Lung microvascular endothelial cell (primary cell): ENCODE data around the gene FFAR2. TPM values are rescaled to one million over a fixed set of nuclear protein-coding genes. Genes with fewer than 3 reads are reported as not detected.
"Not testable (repeated sequence)": the region's sequence is repeated elsewhere in the genome, so short reads cannot be mapped to it uniquely, and the experiment has no call there.

Source experiments
- DNase-seq, 2 donors: peaks; one replicate each; pipeline versions ENCODE4 v3.0.0 to v3.0.0-alpha.2; 2010; ENCODE audit warnings: low read depth in 2 of 2
- total RNA-seq: library from RNA; depleted of rRNA; stranded (reverse); fragments of >200 nt; gene quantifications from 2 replicates; pipeline ENCODE4 v1.2.1, GENCODE V29; 2014

The FFAR2 gene
- total RNA-seq, 1 donor from 2014 or later = not detected

DNA sequence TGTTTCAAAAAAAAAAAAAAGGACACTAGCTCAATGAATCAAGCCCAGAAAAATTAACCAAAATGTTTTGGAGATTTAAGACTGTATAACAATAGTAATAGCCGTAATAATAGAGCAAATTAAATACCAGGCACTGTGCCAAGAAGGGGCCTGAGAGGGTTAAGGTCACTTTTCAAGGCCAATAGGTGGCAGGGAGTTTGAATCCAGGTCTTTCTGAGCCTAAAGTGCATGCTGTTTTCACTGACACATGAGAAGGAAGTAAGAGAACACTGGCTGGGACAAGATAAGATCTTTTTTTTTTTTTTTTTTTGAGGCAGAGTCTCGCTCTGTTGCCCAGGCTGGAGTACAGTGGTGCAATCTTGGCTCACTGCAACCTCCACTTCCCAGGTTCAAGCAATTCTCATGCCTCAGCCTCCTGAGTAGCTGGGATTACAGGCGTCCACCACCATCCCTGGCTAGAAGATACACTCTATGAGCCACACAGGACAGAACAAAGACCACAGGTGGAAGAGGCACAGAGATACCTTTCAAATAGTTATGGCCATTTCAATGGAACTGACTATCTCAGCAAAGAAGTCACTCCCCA, 7.7 kb downstream of the FFAR2 start:
- no peak for DNase-seq

DNA sequence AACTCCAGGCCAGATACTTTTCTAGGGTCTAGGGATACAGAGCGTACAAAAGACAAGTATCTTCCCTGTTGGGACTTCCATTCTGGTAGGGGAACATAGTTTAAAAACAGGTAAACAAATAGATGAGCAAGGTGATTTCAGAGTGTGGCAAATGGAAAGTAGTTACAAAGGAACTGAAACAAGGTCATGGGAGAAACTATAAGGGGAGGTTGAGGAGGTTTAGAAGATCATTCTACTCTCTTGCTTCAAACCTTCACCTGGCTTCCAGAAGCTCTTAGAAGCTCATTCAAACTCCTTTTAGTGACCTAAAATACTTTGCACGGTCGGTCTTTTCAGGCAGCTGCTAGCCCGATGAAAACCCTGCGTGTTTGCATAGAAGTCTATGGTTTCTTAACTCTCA, 9.1 kb downstream of the FFAR2 start:
- DNase-seq = no peak

GRCh38 chr19:35458192-35458591, 10.1 kb downstream of the FFAR2 start:
- DNase-seq = no peak

GRCh38 chr19:35458731-35459391, 10.8 kb downstream of the FFAR2 start:
- peak in 1 of 2 donors; percentile 17 for DNase-seq

DNA sequence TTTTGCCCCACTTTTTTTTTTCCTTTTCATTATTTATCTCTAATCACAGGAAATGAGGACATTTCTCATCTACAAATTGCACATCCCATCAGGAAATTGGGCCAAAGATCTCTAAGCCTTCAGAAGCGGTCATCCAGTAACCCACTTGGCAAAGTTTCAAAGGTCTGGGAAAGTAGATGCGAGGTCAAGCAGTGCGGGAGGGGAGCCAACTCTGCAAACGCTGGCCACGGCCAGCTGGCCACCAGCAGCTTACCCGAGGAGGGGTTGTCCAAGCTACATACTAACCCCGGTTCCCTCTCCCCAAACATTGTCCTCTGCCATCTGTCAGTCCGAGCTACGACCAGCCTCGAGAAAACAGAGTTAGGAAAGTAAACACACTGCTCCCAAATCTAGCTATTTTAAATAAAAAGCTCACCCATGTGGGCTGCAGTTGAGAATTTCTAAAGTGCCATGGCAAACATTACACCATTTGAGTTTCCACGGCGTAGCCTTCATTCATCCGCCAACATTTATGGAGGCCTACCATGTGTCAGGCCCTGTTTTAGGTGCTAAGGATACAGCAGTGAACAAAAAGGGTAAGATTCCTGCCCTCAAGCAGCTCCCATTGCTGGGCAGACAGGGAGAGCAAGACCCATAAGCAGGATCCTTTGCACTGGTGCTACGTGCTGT, 11.5 kb downstream of the FFAR2 start:
- DNase-seq = peak in 1 of 2 donors; percentile 80

GRCh38 chr19:35460608-35461007, 12.6 kb downstream of the FFAR2 start:
- no peak for DNase-seq

DNA sequence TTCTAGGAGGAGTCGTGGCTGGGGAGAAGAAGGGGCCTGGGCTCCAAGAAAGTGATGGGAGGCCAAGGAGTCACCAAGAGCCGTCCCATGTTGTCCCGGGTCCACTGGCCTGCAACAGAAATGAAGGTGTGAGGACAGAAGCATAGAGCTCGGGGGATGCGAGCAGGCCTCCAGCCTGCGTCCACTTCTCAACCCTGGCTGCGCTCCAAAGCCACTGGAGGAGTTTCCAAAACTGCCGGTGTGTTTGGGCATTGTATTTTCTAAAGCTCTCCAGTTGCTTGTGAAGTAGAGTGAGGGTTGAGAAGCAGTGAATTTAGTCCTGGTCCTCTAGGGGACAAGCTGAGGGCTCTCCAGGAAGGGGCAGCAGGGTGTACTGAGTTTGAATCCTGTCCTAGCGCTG, 13.0 kb downstream of the FFAR2 start:
- no peak for DNase-seq

- not testable (repeated sequence) for DNase-seq
Measured at GRCh38 chr19:35461788-35462187, 13.7 kb downstream of the FFAR2 start.

DNA sequence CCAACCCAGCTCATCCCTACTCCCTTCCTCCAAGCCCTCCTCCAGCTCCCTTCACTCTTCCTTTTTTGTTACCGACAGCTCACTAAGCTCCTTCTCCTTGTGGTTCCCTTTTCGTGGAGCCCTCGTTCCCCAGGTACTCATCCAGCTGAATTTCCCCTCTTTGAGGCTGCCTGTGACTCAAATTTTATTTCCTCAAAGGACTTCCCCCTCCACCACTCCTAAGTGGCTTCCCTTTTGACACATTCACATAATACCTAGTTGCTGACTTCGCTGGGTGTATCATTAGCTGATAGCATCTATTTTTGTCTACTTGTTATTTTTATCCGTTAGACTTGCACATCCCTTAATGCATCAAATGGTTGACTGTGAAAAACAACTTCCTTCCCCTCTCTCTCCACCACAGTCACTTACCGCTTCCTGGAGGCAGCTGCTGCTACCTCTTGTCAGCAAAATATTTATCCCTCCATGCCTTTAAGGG, 14.5 kb downstream of the FFAR2 start:
- peak in 1 of 2 donors; percentile 10 for DNase-seq

DNA sequence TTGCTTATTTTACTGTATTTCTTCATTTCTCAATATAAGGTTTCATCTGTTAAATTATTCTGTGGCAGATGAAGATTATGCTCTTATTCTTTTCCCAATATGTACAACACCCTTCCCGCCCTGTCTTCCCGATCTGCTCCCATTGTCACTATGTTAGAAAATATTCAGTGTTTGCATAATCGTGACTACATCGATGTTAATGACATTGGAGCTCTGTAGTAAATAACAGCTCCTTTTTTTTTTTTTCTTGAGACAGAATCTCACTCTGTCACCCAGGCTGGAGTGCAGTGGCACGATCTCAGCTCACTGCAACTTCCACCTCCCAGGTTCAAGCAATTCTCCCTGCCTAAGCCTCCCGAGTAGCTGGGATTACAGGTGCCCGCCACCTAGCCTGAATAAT, 14.9 kb downstream of the FFAR2 start:
- not testable (repeated sequence) for DNase-seq

DNA sequence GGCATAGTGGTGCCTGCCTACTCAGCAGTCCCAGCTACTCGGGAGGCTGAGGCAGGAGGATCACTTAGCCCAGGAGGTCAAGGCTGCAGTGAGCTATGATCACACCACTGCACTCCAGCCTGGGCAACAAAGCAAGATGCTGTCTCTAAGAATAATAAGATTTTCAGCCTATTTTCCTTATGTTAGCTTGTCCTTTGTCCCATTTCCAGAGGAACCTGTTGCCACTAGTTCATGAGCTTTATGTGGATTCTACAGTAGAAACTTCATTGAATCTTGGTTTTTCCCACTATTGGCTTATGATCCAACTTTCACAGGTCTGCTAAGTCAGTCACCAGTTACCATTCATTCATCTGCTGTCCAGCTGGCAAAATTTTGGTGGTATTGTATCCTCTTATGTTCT, 18.2 kb downstream of the FFAR2 start:
- DNase-seq = no peak

DNA sequence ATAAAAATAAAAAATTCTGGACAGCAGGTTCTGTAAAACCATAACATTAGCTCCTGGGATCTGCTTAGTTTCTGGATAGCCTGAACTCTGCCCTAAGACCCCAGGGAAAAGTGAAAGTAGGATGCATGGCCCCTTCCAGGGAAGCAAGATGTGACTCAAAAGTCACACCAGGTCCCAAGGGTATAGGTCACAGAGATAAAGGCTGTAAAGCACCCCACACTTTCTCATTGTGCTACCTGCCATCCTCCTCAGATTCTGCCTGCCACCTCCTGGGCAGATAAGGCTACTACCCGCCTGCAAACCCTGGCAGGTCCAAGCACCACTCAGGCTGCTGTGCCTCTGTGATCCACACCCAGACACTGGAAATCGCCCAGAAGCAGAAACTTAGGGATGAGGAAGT, 20.6 kb downstream of the FFAR2 start:
- peak; percentile 36 to 71 for DNase-seq

DNA sequence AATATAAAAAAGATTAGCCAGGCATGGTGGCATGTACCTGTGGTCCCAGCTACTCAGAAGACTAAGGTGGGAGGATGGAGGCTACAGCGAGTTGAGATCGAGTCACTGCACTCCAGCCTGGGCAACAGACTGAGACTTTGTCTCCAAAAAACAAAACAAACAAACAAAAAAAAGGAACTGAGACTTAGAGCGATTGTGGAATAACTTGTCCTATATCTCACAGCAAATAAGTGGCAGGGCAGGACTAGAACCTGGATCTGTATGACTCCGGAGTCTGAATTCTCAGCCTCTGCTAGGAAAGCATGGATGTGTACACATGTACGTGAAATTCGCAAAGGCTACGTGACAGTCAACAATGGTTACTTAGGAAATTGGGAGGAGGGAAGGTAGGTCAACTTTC, 22.1 kb downstream of the FFAR2 start:
- DNase-seq = no peak

DNA sequence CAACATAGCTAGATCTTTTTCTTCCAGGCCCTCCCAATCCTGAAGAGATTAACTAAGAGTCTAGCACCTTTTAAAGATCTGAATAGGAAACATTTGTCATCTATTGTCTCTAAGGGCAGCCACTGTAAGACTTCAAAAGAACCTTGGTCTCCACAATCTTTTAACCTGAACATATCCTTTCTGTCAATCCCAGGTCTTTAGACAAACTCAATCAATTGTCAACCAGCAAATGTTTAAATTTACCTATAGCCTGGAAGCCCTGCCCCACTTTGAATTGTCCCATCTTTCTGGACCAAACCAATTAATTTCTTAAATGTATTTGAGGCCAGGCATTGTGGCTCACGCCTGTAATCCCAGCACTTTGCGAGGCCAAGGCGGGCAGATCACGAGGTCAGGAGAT, 23.0 kb downstream of the FFAR2 start:
- not testable (repeated sequence) for DNase-seq

DNA sequence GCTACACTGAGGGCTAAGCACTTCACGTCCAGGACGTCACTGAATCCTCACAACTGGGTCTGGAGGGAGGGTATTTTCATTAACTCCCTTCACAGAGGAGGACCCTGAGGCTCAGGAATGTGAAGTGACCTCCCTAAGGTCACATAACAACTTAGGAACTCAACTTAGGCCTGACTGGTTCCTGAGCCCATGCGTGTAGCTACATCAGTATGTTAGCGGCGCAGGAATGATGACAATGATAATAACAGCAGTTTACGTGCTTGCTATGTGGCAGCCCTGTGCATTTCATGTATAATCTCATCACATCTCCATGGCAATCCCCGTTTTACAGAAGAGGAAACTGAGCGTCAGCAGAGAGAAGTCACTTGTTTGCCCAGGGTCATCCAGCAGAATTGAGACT, 23.9 kb downstream of the FFAR2 start:
- no peak for DNase-seq

DNA sequence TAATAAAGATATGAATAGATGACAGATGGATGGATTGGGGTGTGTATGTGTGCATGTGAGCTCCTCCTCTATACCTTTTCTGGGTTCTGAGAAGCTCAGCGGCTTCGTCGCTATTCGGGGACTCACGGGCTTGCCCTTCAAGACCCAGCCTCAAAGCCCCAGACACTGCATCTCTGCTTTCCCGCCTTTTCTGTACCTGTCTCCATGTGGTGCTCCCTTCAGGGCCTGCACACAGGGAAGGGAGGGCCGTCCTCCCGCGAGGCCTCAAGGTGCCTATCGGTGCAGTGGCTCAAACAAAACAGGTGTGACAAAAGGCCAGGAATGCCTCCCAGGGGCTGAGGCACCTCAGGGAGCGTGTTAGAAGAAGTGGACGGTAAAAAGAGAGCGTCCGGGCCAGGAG, 26.0 kb downstream of the FFAR2 start:
- DNase-seq = no peak

GRCh38 chr19:35474594-35474993, 26.5 kb downstream of the FFAR2 start:
- not testable (repeated sequence) for DNase-seq

GRCh38 chr19:35476149-35476548, 28.1 kb downstream of the FFAR2 start:
- no peak for DNase-seq

GRCh38 chr19:35478794-35479677, 31.0 kb downstream of the FFAR2 start:
- no peak for DNase-seq

GRCh38 chr19:35483089-35483488, 35.0 kb downstream of the FFAR2 start:
- no peak for DNase-seq

DNA sequence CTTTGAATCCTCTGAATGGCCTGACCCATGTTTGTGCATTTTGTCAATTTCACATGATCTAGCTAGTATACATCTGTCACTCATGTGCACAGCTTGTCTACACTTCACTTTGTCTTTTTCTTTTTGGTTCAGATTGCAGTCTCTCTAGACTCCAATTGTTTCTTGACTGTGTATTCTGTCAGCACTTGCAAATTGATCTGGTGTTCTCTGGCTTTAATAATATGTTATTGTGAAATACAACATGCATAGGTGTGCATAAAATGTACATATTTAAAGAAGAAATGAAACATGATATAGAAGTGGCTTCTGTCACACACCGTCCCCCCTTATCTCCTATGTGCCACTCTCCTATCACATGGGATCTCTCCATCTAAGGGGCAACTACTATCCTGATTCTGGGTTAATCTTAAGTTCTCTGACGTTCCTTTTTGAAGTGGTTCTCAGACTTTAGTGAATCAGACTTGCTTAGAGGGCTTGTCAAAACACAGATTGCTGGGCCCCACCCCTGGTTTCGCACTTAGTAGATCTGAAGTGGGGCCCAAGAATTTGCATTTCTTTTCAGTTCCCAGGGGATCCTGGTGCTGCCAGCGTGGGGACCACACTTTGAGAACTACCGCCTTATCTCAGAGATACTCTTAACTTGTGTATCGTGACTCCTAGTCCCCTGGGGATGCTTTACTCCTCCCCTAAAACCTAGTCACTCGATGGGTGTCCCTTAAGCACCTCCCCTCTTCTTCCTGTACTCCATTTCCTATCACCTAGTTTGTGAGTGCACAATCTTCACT, 36.4 kb downstream of the FFAR2 start:
- no peak for DNase-seq
